Endothelial cell of umbilical vein (primary cell): ENCODE measurements around the gene SLCO6A1. TPM values are rescaled to one million over a fixed set of nuclear protein-coding genes. Genes with fewer than 3 reads are reported as not detected.

ENCODE experiments used
- BruUV-seq: library from RNA; stranded (reverse); fragments of 400-500 nt; replicated peaks from 2 replicates; lab custom pipeline; 2021; lab: Mats Ljungman, UMichigan
- CTCF ChIA-PET: fragments of 300-600, 350-600 bp; sonication (Branson Sonifier 250); formaldehyde crosslinking; loops from one replicate; lab custom pipeline; 2021; ENCODE audit warnings: antibody characterized with exemption, inconsistent platforms; lab: Charles Lee
- POLR2A ChIA-PET: fragments of 300-600, 350-600 bp; sonication (Branson Sonifier 250); formaldehyde crosslinking; loops from one replicate; lab custom pipeline; 2021; ENCODE audit warnings: antibody characterized with exemption, inconsistent platforms; lab: Charles Lee
- DNase-seq: peaks from one replicate; pipeline ENCODE4 v3.0.0-alpha.2; 2011; ENCODE audit warnings: low read depth, low spot score
- FAIRE-seq: peaks from 2 replicates; lab custom pipeline; 2011; peaks lifted over from hg19 to GRCh38; lab: Jason Lieb, UNC
- H2AFZ ChIP-seq: 2 replicates; pipeline ENCODE4 v1.6.0; 2012; ENCODE audit warnings: low read depth, low read length, control low read depth, inconsistent platforms
- H3K27ac ChIP-seq: 2 replicates; pipeline ENCODE4 v1.5.1; 2011; ENCODE audit warnings: low read depth, mild to moderate bottlenecking, control low read depth, low read length, moderate library complexity; ENCODE audit not compliant: insufficient read depth
- H3K27me3 ChIP-seq, 2 experiments: 2 replicates each; pipeline versions ENCODE4 v1.6.0 to v1.6.1; 2011; ENCODE audit warnings: low read length in 2 of 2, mixed read lengths in 1 of 2; ENCODE audit not compliant: control insufficient read depth in 2 of 2, insufficient read depth in 2 of 2
- H3K36me3 ChIP-seq, 2 experiments: 2 replicates in 1 of 2; 3 replicates in 1 of 2; pipeline ENCODE4 v1.5.1; 2011; ENCODE audit warnings: low read length in 2 of 2, mild to moderate bottlenecking in 1 of 2, moderate library complexity in 1 of 2; ENCODE audit not compliant: control insufficient read depth in 2 of 2, insufficient read depth in 2 of 2; ENCODE audit errors: extremely low read depth in 1 of 2
- H3K4me1 ChIP-seq: 3 replicates; pipeline ENCODE4 v1.5.1; 2011; ENCODE audit warnings: mild to moderate bottlenecking, low read length; ENCODE audit not compliant: control insufficient read depth, insufficient read depth; ENCODE audit errors: extremely low read depth
- H3K4me2 ChIP-seq: 2 replicates; pipeline ENCODE4 v1.6.1; 2011; ENCODE audit warnings: low read length, control low read depth, mixed read lengths; ENCODE audit not compliant: insufficient read depth
- H3K4me3 ChIP-seq, 3 experiments: fragments of 200-600 bp in 1 of 3; sonication (generic), shearing (Covaris generic) in 1 of 3; replicated peaks in 1 of 3; 2 replicates each; pipeline ENCODE4 v1.5.1; 2011 to 2016; ENCODE audit warnings: control low read depth in 3 of 3, low read length in 3 of 3, mild to moderate bottlenecking in 2 of 3, inconsistent platforms in 1 of 3, low read depth in 1 of 3, moderate library complexity in 1 of 3; ENCODE audit not compliant: insufficient read depth in 1 of 3
- H3K79me2 ChIP-seq: 2 replicates; pipeline ENCODE4 v1.6.0; 2012; ENCODE audit warnings: low read length, inconsistent platforms; ENCODE audit not compliant: control insufficient read depth, insufficient read depth
- H3K9ac ChIP-seq: replicated peaks from 2 replicates; pipeline ENCODE3; 2011; ENCODE audit warnings: low read length, control low read depth; ENCODE audit not compliant: insufficient read depth; ENCODE audit errors: extremely low read depth
- H3K9me1 ChIP-seq: replicated peaks from 3 replicates; pipeline ENCODE4 v1.6.0; 2011; ENCODE audit warnings: mild to moderate bottlenecking, low read length; ENCODE audit not compliant: control insufficient read depth, insufficient read depth; ENCODE audit errors: extremely low read depth
- H3K9me3 ChIP-seq: replicated peaks from 2 replicates; pipeline ENCODE4 v1.5.1; 2012; ENCODE audit warnings: low read length, inconsistent platforms; ENCODE audit not compliant: control insufficient read depth, insufficient read depth
- H4K20me1 ChIP-seq: replicated peaks from 2 replicates; pipeline ENCODE3; 2011; ENCODE audit warnings: mild to moderate bottlenecking, low read length; ENCODE audit not compliant: control insufficient read depth, insufficient read depth; ENCODE audit errors: extremely low read depth
- EZH2 ChIP-seq: IDR thresholded peaks from 2 replicates; pipeline ENCODE4 v1.6.1; 2012; ENCODE audit warnings: borderline replicate concordance, low read depth, mild to moderate bottlenecking, moderate library complexity, low read length, inconsistent platforms; ENCODE audit not compliant: severe bottlenecking
- FOS ChIP-seq: IDR thresholded peaks from 2 replicates; pipeline ENCODE4 v1.6.1; 2011; ENCODE audit warnings: mild to moderate bottlenecking, low read length, moderate library complexity, borderline replicate concordance; ENCODE audit not compliant: insufficient read depth
- GATA2 ChIP-seq: IDR thresholded peaks from 2 replicates; pipeline ENCODE4 v1.7.0; 2011; ENCODE audit warnings: low read depth, mild to moderate bottlenecking, moderate library complexity, mixed read lengths, low read length; ENCODE audit not compliant: insufficient read length, insufficient read depth
- JUN ChIP-seq: IDR thresholded peaks from 2 replicates; pipeline ENCODE4 v1.6.1; 2011; ENCODE audit warnings: borderline replicate concordance, low read depth; ENCODE audit not compliant: insufficient read length, insufficient read depth
- MYC ChIP-seq: IDR thresholded peaks from one replicate; pipeline ENCODE4 v1.6.1; 2011; ENCODE audit warnings: mild to moderate bottlenecking, low read depth, low read length
- POLR2A ChIP-seq: IDR thresholded peaks from 2 replicates; pipeline ENCODE4 v1.6.1; 2012; ENCODE audit warnings: low read depth, mild to moderate bottlenecking, control low read depth, low read length
- POLR2AphosphoS5 ChIP-seq: IDR thresholded peaks from 2 replicates; pipeline ENCODE4 v1.6.1; 2012; ENCODE audit warnings: low read depth, mild to moderate bottlenecking, control low read depth, low read length, moderate library complexity; ENCODE audit not compliant: insufficient read depth
- dilution Hi-C: fragments of 300-500 bp; cut with MboI; formaldehyde crosslinking; loops from one replicate; pipeline ENCODE4 v1.15.0; 2019; ENCODE audit warnings: low sequenced_read_pairs; ENCODE audit not compliant: extremely low pct_ligation_motif_present
- intact Hi-C: fragments of 100-400 bp; cut with micrococcal nuclease; formaldehyde crosslinking; loops from one replicate; pipeline ENCODE4 v1.10.0; 2022
- polyA plus RNA-seq, 4 experiments: library from polyadenylated mRNA; depleted of rRNA in 3 of 4; stranded (reverse) in 3 of 4; unstranded in 1 of 4; fragments of >200 nt; gene quantifications; 2 replicates each; pipeline versions ENCODE4 v1.2.1 to v1.2.3, GENCODE V29; 2011 to 2012; ENCODE audit warnings: missing spikeins in 1 of 4
- total RNA-seq: library from RNA; stranded (reverse); gene quantifications from 2 replicates; pipeline ENCODE4 v1.2.3, GENCODE V29; 2021
- TF ChIP-seq, protein P1 (sequence below): IDR thresholded peaks from 2 replicates; pipeline ENCODE4 v1.6.1; 2011; ENCODE audit not compliant: insufficient read depth, insufficient read length
- TF ChIP-seq, protein P2 (sequence below), 2 donors: IDR thresholded peaks; 1 replicate in 1 of 2; 2 replicates in 1 of 2; pipeline ENCODE4 v1.5.1; 2011; ENCODE audit warnings: low read length in 2 of 2, mild to moderate bottlenecking in 2 of 2, moderate library complexity in 2 of 2, control low read depth in 1 of 2, inconsistent platforms in 1 of 2, low read depth in 1 of 2; ENCODE audit not compliant: insufficient read depth in 1 of 2; ENCODE audit errors: extremely low read depth in 1 of 2

Gene SLCO6A1
- total and polyA plus RNA-seq, 2 donors (not counting 3 experiments of a cell fraction or from before 2014, with no cell fraction given) = not detected

DNA sequence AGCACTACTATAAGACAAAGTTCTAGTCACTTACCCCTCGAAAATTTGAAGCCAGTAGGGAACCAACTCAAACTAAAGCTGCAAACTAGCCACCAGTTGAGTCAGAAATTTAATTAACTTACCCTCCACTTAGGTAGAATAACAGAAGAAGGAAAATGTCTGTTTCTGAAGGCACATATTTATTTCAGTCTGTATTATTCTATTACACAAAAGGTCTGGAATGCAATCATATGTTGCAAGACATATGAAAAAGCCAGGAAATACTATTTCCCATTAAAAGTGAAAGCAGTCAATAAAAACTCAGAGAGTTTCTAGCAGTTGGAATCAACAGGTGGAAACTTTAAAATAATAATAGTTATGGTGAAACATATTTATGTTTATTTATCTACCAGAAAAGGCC is 123.5 kb downstream of the SLCO6A1 start:
- no peaks in the 10 kb centered on the region for H3K9me3 ChIP-seq
- H3K9me1 ChIP-seq = no peaks in the 10 kb centered on the region
- no peak overlapping the region for H2AFZ ChIP-seq
- dilution Hi-C loops (no loop called here), intact Hi-C loops (no loop called here)
- BruUV-seq = no TSS peak
- no peak for TF ChIP-seq MYC
- no peak for TF ChIP-seq EZH2
- no peak for TF ChIP-seq JUN
- no peak for TF ChIP-seq GATA2
- TF ChIP-seq FOS = no peak
- TF ChIP-seq, protein P1, sequence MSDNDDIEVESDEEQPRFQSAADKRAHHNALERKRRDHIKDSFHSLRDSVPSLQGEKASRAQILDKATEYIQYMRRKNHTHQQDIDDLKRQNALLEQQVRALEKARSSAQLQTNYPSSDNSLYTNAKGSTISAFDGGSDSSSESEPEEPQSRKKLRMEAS = no peak
- TF ChIP-seq, protein P2, sequence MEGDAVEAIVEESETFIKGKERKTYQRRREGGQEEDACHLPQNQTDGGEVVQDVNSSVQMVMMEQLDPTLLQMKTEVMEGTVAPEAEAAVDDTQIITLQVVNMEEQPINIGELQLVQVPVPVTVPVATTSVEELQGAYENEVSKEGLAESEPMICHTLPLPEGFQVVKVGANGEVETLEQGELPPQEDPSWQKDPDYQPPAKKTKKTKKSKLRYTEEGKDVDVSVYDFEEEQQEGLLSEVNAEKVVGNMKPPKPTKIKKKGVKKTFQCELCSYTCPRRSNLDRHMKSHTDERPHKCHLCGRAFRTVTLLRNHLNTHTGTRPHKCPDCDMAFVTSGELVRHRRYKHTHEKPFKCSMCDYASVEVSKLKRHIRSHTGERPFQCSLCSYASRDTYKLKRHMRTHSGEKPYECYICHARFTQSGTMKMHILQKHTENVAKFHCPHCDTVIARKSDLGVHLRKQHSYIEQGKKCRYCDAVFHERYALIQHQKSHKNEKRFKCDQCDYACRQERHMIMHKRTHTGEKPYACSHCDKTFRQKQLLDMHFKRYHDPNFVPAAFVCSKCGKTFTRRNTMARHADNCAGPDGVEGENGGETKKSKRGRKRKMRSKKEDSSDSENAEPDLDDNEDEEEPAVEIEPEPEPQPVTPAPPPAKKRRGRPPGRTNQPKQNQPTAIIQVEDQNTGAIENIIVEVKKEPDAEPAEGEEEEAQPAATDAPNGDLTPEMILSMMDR (IDR thresholded peaks at IDR 0.05; ENCODE audit: extremely low read depth in 1 of 2, insufficient read depth in 1 of 2, low read depth in 1 of 2, low read length in 2 of 2) = no peak
- no peak for TF ChIP-seq POLR2AphosphoS5
- TF ChIP-seq POLR2A = no peak
- DNase-seq = no peak
- H3K36me3 ChIP-seq = no peaks in the 10 kb centered on the region
- no peaks in the 10 kb centered on the region for H4K20me1 ChIP-seq
- H3K4me1 ChIP-seq = no peaks in the 10 kb centered on the region
- H3K9ac ChIP-seq = no peak overlapping the region
- no peaks in the 10 kb centered on the region for H3K27me3 ChIP-seq
- no peak overlapping the region for H3K27ac ChIP-seq
- H3K4me2 ChIP-seq = no peak overlapping the region
- no peak for FAIRE-seq
- CTCF ChIA-PET = no interaction called here
- POLR2A ChIA-PET = no interaction called here
- H3K4me3 ChIP-seq = no peak overlapping the region
- H3K79me2 ChIP-seq = no peaks in the 10 kb centered on the region
